CD4-positive, alpha-beta T cell treated with Interleukin-4 for 4 hours (primary cell): ENCODE results near the gene TTLL9.

Source experiments
- DNase-seq: peaks from one replicate; pipeline ENCODE4 v3.0.0-alpha.2; 2020

The TTLL9 gene

DNA sequence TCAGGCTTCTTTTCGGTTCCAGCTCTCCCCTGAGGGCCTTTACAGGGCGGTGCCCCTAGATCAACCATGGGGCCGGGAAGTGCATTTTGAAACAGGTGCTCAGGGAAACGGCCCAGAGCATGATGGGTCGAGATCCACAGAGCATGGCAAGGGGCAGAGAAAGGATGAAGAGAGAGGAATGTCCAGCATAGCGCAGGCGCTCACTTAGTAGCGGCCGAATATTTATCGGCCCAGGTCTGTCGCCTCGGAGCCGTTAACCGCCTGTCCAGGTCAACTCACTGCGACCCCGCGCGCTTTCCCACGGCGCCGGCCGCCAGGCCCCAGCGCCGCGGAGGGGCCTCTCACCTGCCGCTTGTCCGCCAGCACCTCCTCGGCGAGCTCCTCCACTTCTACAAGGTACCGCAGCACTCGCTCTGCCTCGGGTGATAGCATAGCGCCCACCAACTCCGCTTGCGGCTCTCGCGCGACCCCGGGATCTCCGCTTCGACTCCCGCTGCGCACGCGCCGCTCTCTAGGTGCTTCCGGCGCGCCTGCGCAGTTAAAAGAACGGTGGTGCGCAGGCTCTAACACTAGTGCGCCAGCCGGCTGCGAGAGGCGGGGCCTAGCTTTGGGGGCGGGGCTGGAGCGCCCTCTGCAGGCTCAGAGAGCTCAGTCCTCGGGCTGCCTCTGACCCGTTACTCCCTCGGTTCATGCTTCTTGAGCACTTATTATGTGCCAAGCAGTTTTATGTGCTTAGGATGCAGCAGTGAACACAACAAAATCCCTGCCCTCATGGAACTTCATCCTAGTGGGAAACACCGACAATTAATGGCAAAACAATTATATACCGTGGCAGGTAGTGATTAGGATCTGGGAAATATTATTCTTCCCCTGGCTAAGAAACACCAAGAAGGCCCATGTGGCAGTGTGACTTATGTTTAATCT, 81.4 kb downstream of the TTLL9 start, which contains the start of gene PDRG1:
Gene PDRG1 (minus strand): TSS at position 517 of the 924 bp plus-strand sequence. CDS start 85 bp downstream, at position 432.
- peak; percentile 91 for DNase-seq

DNA sequence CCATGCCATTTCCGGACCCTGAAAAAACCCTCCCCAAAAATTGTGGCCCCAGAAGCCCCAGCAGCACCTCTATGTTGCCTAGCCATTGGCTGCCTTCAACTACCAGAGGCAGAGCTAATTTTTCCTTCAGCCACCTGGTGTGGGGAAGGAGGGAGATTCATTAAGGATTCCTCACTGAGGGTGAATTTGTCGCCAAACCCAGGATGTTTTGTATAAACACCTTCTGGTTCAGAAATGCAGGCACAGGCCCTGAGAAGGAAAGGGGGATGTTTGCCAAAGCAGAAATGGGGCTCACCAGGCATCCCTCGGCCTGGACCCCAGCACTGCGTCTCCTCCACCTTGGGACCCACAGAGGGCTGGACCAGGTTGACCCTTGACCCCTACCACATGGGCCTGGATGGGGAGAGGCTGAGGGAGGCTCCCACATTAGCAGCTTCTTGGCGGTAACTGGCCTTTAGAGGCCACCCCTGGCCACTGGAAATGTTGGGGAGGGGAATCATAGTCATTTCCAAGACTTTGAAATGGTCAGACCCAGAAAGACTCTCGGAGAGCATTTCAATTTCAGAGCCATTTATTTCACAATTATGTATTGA, 83.2 kb downstream of the TTLL9 start:
- no peak for DNase-seq

DNA sequence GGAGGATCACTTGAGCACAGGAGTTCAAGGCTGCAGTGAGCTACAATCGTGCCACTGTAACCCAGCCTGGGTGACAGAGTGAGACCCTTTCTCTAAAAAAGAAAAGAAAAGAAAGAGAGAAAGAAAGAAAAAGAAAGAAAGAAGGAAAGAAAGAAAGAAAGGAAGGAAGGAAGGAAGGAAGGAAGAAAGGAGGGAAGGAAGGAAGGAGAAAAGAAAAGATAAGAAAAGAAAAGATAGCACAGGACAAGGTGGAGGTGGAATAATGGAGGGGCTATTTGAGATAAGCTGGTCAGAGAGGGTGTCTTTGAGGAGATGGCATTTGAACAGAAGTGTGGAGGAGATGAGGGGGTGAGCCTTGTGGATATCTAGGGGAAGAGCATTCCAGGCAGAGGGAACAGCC, 84.1 kb downstream of the TTLL9 start:
- no peak for DNase-seq

DNA sequence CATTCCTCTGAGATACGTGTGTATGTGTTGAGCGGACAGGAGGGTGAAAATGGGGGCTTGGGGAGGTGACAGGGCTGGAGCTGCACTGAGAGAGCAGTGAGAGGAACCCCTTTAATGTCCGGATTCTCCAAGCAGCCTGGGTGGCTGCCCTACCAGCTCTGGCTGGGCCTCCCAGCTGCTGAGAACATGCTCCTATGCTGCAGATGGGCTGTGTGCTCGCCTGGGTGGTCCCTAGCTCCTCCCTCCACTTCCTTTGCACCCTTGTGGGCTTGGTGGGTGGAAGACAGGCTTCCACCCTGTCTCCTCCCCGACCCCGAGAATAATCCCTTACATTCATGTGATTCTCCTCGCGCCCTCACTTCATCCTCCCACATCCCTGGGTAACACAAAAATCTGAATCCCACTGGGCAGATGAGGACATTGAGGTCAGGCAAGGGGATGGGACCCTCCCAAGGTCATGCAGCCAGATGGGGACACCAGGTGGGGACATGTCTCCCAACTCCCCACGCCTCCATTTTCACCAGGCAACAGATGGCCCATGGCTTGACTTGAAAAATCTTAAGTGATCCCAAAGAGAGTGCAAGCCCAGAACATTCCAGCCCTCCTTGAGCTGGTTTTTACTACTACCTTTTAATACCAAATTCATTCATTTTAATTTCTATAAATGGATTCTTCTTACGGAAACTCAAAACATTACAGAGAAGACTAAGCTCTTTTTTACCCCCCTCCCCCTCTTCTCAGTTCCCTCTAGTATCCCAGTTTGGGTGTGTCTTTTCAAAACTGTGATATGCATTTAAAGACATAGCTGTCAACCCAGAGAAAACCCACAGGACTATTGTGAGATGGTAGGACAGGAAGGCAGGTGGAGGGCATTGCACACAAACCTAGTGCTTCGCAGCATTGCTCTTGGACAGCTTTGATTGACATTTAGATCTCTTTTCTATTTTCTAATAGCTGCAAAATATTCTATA, 86.4 kb downstream of the TTLL9 start:
- no peak for DNase-seq

DNA sequence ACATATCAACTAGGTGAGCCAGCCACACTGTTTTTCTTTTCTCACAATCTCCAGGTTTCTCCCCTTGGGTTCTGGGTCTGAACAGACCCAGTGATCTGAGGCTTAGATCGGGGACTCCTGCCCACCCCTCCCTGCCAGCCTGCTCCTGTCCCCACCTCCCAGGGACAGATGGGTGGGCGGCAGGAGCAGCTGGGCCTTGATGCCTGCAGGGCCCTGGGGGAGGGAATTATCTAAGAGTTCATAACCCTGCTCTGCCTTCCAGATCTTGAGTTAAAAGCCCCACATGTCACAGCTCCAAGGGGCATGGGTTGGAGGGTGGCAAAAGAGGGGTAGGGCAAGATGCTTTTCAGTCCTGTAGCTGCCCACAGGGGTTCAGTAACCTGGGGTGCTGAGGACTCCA, 92.3 kb downstream of the TTLL9 start:
- no peak for DNase-seq

DNA sequence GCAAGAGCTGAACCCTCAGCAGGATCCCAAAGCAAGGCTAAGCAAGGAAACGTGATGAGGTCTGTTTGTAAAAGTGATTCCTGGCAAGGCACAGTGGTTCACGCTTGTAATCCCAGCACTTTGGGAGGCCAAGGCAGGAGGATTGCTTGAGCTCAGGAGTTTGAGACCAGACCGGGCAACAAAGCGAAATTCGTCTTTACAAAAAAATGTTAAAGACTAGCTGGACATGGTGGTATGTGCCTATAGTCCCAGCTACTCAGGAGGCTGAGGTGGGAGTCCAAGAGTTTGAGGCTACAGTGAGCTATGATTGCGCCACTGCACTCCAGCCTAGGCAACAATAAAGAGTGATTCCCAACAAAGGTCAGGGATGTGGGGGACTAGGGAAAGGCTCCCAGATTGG, 93.5 kb downstream of the TTLL9 start:
- DNase-seq = no peak

DNA sequence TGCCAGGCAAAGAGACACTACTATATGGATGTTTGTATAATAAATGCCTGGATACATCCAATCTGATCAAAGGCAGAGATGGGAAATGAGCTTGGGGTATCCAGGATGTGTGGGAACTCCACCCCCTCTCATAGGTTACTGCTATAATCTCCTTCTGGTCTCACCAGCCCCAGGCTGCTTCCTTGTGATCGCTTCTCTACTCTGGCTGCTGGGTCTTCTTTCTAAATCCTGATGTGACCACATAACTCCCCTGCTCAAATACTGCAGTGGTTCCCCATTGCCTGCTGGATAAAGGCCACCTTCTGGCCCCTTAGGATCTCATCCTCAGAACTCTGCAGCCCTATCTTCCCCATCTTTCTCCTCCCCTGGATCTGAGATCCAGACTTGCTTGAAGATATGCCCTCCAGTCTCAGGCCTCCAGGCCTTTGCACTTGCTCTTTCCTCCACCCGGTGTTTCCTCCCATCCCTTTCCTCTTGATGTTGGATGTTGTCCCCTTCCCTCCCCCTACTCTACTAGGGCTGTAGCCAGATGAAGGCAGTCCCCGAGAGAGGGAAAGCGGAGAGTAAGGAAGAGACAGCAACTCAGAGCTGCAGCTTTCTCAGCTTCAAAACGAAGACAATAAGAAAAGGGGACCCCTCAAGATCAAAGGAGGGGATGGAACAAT, 96.7 kb downstream of the TTLL9 start:
- no peak for DNase-seq

DNA sequence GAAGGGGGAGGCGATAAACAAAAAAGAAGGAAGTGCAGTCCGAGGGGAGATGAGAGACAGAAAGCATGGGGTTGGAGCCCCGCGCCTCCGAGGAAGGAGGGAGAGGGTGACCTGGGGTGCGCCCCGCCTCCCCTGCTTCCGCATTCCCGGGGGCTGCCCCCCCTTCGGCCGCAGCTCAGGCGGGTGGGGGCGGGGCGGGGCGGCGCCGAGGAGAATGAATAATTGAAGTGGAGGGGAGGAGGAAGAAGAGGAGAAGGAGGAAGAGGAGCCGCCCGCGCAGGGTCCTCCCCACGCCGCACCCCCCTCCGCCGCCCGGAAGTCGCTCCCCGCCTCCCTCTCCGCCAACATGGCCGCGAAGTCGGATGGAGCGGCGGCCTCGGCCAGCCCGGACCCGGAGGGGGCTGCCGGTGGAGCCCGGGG, 97.4 kb downstream of the TTLL9 start, which contains the start of gene XKR7:
Gene XKR7 (plus strand): TSS at position 322 of the 420 bp plus-strand sequence. CDS start 25 bp downstream, at position 347.
- DNase-seq = no peak

DNA sequence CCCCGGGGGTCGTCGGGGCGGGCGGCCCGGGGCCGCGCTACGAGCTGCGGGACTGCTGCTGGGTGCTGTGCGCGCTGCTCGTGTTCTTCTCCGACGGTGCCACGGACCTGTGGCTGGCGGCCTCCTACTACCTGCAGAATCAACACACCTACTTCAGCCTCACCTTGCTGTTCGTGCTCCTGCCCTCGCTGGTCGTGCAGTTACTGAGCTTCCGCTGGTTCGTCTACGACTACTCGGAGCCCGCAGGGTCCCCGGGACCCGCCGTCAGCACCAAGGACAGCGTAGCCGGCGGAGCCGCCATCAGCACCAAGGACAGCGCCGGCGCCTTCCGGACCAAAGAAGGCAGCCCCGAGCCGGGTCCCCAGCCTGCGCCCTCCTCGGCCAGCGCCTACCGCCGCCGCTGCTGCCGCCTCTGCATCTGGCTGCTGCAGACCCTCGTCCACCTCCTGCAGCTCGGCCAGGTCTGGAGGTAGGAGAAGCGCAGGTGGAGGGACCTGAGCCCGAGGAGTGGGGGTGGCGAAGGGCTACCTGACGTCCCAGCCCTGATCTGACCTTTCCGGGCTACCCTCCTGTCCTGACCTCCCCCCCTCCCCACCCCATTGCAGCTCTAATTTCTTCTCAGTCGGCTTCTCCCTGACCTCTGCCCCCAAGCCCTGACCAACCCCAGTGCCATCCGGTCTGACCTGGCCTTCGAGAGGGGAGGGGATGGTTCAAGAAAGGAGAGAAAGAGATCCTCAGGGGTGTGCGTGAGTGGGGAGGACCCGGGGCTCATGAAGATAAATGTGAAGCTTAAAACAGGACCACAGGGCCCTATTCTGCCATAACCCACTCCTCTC, 98.1 kb downstream of the TTLL9 start:
- peak; percentile 61 for DNase-seq

DNA sequence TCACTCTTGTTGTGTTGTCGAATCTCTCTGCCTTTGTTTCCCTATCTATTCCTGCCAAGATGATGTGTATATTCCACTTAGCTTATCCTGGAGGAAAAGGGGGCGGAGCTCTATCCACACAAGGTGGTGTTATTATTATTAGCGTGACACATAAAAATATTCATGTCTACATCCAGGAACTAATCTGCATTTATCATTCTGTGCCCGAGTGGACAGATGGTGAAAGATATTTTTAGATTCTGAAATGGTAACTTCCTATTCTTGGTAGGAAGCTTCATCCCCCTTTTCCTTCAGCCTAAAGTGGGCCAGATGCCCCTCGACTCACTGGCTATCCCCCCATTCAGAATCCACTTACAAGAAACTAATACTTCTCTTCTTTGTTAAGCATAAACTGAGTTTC, 99.6 kb downstream of the TTLL9 start:
- no peak for DNase-seq

DNA sequence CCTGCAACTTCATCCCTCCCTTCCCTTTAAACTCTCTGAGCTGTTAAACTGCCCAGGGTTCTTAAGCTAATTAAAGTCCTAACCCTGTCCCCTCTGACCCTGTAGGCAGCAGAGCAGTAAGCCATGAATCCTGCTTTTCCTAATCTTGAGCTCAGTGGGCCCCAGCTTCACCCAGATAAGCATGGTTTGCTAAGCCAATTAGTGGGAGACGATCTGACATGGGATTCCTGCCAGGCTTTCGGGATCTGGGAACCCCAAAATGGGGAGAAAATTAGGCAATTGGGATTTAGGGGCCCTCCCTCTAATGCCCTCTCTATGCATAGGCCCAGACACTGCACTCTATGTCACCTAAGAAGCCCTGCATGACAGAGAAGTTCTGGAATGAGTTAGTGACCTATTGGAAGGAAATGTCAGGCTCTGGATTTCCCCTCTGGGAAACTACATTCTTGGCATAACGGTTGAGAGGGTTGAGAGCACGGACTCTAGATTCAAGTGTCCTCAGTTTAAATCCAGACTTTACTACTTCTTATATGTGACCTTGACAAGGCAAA, 102.1 kb downstream of the TTLL9 start:
- DNase-seq = no peak

DNA sequence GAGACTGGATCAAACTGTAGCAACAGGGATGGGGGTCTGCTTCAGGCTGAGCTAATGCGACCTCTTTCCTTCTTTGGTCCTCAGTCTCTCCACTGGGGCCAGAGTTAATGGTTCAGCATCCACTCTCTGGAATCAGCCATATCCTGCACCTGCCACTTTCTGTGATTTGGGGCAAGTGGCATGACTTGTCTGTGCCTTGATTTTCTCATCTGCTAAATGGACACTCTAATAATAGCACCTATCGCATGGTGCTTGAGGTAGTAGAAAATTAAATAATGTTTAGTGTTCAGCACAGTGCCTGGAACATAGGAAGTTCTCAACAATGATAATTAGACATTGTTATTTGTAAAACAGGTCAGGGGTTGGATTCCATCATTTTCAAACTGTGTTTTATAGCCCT, 103.9 kb downstream of the TTLL9 start:
- no peak for DNase-seq

DNA sequence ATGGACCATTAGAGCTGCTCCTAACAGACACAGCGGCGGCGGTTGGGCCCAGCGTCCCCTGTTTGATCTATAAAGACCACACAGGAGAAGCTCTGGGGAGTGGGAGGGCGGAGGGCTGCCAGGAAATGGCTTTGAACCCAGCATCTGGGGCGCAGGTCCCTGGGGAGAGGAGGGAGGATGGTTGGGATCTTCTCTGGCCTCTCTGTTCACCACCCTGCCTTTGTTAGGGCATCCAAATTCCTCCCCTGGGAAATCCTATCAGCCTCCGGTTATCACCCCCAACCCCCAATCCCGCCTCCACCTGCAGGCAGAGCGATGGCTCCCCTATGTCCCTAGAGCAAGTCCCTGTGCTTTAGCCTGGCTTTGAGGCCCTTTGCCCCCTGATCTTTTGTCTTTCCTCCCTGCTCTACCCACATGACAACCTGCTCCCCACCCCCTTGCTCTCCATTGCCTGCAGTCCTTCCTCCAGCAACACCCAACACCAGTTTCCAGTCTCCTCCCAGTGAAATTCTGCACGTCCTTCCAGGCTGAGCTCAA, 104.6 kb downstream of the TTLL9 start:
- no peak for DNase-seq

DNA sequence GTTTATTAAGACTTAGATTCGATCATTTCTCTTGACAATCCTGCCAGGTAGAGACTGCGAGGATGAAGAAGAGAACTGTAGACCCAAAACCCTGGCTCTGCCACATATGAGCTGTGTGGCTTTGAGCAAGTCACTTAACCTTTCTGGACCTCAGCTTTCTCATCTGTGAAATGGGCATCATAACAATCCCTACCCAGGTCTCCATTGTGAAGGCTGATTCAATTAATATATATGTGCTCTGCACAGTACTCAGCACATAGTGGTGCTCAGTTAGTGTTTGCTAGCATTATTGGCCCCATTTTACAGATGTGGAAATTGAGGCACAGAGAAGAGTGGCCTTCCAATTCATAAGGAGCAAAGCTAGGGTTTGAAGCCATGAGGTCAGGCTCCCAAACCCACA, 105.4 kb downstream of the TTLL9 start:
- no peak for DNase-seq

DNA sequence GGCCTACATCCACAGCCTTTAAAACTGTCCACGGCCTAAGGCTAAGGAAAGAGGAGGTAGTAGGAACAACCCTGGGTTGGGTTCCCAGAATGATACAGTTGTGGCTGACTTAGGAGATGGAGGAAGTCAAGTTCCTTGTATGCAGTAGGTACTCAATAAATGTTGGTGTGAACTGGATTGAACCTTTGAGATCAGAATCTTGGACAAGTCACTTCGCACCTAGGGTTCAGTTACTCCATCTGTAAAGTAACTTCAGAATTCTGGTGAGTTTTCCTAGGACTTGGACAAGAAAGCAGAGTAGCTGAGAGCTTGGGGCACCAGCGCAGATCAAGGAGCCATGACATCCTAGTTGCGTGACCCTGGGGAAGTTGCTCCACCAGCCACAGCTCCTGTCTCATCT, 106.6 kb downstream of the TTLL9 start:
- DNase-seq = no peak

DNA sequence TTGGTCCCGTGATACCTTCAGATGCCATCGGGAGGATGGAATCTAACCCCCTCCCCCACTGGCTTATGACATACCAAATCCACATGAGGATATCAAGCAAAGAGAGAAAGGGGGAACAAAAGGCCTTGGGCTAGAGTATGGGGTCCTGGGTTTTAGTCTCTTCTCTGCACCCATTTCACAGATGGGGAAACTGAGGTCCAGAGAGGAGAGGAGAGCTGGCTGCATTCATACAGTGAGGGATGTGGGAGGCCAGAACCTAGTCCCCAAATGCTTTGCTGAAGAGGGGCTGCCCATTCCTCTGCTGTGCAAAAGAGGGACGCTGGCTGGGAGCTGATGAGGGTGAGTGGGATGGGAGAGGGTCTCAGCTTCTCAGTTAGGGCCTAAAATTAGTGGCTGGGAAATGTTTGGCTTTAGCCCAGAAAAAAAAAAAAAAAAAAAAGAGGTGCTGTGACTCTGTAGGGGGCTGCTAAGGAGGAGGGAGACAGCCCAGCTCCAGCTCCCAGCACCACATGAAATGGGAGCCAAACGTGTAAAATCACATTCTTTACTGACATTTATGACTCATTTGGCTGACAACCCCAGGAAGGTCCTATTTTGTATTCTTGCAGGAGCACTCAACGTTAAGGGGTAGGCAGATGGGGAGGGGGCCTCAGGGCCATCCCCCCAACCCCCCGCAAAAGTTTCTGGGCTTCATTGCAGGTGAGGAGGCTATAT, 109.4 kb downstream of the TTLL9 start:
- DNase-seq = no peak

DNA sequence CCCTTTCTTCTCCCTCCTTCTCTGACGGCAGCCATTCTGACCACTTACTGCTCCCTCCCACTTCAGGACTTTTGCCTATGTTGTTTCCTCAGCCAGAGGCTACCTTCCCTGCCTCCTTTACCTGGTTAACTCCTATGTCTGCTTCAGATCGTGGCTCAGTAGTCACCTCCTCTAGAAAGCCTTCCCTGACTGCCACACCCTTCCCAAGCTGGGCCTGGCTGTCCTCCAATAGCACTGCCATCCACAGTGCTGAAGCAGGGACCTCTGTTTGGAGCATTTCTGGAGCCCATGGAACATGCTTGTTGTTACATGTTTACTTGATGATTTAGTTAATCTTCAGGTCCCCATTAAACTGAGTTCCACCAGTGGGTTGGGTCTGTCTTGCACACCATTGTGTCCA, 111.3 kb downstream of the TTLL9 start:
- DNase-seq = no peak

DNA sequence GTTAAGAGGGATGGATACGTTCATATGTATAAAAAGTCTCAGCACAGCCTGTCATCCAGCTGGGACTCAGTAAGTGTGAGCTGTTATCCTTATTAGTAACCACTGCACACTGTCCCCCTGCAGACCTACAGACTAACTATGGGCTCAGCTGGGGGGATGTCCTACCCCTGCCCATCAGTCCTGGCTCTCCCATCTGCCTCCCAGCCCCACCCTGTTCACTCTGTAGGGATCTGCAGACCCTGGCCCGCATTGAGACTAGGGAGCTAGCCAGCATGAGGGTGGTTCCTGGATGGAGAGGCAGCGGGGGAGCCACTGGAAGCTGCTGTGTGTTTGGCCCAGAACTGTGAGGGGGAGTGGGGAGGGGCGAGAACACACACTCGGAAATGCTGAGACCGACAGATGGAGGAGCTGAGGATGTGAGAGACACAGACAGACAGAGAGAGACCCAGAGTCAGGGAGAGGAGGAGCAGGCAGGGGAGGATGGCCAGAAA, 114.6 kb downstream of the TTLL9 start:
- no peak for DNase-seq

DNA sequence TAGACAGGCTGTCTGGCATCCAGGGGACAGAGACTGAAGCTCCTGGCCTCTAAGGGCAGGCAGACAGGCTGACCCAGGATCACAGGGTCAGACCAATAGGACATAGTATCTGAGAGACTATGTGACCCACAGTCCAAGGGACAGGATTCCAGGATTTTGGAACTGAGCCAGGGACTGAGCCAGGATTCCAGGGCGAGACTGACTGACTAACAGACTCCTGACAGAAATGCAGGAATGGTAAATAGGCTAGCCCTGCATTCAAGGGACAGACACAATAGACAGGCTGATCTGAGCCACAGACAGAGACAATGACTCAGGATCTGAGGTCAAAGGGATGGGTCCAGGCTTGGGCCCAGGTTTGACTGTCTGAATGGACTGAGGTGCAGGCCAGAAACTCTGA, 117.3 kb downstream of the TTLL9 start:
- no peak for DNase-seq

DNA sequence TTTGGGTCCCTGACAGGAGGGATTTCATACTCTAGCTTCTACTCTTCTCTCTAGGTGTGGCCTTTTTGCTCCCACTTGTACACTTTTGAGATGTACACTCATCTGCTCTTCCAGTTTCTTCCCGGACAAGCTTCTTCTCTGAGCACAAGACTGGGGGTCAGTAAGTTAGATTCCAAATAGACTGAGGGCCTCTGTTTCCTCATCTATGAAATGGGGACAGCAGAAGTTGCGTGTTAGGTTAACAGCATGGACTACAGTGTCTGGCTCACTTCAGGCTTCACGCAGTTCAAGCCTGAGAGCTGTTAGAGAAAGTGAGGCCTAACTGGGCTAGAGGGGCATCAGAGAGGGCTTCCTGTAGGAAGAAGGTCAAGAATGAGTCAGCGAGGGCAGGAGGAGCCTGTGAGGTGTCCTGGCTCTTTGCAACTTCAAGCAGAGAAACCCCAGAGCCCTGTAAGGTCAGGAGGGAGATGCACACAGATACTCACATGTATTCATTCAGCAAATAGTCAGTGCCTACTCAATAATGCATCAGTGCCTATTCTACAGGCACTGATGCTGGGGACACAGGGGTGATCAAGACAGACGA, 118.1 kb downstream of the TTLL9 start:
- DNase-seq = no peak
